Sciatic nerve (tissue), 2 donors: ENCODE data around the gene EIPR1. TPM values are rescaled to one million over a fixed set of nuclear protein-coding genes. Genes with fewer than 3 reads are reported as not detected.

Experiments
- ATAC-seq: fragments of 200-7000 bp; cut with Tn5 transposase; one replicate; pipeline ENCODE4 v1.9.1; 2020; ENCODE audit warnings: mild to moderate bottlenecking, moderate library complexity
- DNase-seq: peaks from one replicate; pipeline ENCODE4 v3.0.0-alpha.2; 2020; ENCODE audit warnings: low spot score
- intact Hi-C: fragments of 100-400 bp; cut with DNase I; formaldehyde crosslinking; loops from one replicate; pipeline ENCODE4 v1.14.2; 2022
- total RNA-seq: library from RNA; stranded (reverse); fragmentation: NEBNext Ultra II Directional; extraction: Animal tissue kit (Norgen Biotek cat#: 25700); gene quantifications from one replicate; pipeline ENCODE4 v1.2.1, GENCODE V29; 2021
- donor health status: DM: no; HTN: no; CAD: no.
- donor health status: DM: no; HTN: no; CAD: no.

Gene EIPR1
- total RNA-seq, 1 donor from 2014 or later = 14.7 TPM

DNA sequence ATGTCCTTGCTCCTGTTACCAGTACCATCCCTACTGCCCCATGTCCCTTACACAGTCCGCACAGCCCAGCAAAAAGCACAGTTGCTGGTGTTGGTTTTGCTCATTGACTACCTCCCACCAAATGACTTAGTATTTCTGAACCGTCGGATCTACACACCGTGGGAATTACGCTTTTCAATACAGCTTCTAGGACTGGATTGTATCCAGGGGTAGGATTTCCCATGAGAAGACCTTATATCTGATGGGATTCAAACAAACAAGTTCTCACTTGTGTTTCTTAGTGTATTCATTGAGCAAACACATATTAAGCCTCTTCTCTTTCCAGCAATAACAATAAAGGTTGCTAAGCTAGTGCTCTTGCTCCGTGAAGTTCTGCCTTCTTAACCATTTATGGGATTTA is 27.7 kb upstream of the EIPR1 start:
- no peak for DNase-seq
- intact Hi-C loops = no loop called here
- ATAC-seq = no peak

DNA sequence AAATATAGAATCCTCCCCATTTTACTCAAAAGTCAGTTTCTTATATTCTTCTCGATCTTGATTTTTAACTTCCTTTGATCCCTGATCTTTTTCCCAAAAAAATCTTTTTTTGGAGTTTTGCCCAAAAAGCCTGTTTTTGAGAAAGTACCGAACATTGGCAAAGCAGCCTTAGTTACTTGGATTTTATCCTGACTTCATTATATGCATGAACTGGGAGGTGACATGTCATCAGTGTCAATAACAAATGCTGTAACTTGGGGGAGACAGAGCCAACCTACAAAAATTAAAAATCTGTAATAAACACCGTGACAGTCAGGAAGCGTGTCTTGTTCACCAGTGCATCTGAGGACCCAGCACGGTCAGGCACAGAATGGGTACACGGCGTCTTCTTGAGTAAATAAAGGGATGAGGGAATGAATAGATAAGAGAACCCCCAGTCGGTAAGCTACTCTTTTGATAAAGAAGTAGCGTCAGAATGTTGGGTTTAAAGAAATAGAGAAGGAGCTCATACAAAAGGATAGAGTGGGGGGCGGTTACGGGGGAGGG is 26.8 kb upstream of the EIPR1 start:
- DNase-seq (no peak), ATAC-seq (no peak)
- intact Hi-C loops = no loop called here

DNA sequence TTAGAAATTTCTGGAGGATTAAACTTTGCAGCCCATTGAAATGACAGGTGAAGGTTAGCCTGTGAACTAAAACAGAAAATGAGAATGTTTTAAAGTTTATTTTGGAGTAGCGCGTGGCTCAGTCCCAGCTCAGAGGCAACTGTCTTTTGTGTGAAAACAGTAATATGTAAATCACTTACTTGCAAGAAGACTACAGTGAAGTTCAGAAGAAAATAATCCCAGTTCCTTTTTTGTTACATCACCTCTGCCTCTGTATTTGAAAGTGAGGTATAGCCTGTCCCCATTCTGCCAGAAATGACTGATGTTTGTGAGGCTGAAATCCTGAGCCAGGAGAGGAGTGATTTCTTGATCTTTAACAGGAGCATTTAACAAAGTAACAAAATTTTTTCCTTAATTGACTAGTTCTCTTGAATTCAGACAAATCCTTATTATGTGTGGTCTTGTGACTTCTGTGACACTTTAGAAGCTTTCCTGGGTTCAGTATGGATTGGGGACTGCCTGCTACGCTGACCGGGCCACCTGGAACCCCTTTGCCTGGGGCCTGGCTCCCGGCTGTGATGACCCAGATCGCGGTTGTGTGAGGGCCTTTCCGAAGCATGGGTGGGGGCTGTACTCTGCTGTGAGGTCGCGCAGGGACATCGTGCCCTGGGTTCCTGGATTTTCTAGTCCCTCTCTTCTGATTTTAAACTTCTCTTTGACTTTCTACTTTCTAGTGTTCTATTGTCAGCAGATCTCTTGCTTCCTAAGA is 26.1 kb upstream of the EIPR1 start:
- no peak for DNase-seq
- intact Hi-C loops = no loop called here
- no peak for ATAC-seq

DNA sequence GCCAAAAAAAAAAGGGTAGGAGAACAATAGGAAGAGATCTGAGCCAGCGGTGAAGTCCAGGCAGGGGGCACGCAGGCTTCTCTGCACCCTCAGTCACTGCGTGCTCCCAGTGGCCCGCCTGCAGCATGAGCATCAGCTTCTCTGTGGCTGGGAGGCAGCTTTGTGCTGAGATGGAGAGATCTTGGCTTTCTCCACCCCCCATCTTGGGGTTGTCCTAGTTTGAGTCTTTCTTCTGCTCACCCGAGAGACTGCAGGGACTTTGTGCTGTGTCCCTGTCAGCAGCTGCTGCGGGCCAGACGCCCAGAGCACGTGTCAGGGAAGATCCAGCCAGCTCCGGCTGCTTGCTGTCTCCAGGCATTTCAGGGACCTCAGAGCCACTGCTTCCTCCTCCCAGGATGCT is 22.2 kb upstream of the EIPR1 start:
- ATAC-seq (peak; percentile 93), DNase-seq (no peak)
- intact Hi-C loops = no loop called here

DNA sequence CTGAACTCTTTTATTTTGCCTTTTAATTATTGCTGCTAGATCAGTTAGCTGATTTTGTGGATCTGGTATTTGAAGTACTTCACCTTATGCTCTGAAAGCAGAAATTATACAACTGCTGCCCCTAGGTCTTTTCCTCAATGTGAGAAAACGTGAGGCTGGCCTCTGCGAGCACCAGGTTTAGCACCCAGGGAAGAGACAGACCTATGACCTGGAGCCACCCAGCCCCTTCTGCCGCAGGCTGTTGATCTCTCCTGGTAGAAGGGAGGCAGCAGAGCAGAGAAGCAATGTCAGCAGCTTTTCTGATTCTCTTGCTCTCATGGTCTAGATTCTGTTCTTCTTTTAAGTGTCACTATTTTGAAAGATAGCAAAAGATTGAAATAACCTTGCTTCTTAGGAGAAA is 21.8 kb upstream of the EIPR1 start:
- no peak for DNase-seq
- ATAC-seq = no peak
- intact Hi-C loops = no loop called here

DNA sequence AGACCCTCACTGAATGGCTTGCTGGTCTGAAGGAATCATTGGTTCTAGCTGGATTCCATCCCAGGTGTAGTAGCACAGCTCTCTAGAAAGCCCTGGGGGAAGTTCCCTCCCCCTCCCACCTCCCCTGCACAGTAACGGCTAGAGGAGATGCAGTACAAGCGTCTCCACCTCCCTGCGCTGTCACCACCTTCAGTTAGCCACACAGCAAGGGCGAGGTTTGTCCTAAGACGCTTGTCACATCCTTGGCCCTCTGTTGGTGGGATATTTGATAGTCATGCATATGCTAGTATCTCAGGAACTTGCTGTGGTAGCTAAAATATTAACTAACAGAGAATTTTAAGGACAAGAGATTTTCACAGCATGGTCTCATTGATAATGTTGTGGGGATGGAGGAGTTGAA is 21.2 kb upstream of the EIPR1 start:
- intact Hi-C loops = no loop called here
- ATAC-seq = no peak
- DNase-seq = no peak

DNA sequence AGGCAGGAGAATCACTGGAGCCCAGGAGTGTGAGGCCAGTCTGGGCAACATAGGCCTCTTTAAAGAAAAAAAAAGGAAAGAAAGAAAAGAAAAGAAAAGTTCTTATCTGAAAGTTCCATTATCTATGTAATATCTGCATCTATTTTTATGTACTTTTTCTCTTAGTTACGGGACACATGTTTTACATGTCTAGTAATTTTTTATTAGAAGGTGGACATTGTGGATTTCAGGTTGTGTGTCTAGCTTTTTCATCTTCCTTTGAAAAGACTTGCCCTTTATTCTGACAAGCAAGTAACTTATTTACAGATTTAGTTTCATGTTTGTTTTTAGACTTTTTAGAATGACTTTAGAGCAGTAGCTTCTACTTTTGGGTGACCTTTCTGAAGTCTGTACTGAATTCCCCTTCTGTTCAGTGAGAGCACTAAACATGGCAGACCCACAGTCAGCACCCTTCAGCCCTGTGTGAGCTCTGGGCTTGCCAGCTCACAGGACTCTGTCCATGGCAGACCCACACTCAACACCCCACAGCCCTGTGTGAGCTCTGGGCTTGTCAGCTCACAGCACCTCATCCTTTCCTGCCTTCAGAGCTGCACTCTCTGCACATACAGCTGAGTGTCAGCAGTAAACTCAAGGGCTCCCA is 19.4 kb upstream of the EIPR1 start:
- no peak for DNase-seq
- intact Hi-C loops = no loop called here
- no peak for ATAC-seq

DNA sequence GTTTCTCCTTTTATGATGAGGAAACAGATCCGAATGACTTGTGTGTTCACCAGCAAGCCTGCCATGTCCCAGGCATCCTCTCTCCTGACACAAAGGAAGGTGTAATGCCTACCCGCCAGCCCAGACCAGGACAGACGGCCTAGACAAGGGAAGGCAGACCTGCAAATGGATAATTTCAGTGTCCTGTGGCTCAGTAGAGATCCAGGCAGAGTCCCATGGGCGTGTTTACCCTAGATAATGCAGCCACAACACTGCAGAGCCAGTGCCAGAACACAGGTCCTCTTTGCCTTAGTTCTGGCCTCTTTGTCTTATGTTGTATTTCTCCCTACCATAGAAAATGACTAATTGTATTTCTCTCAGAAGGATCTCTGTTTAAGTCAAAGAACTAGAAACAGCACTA is 14.6 kb upstream of the EIPR1 start:
- ATAC-seq (no peak), DNase-seq (no peak)
- intact Hi-C loops = no loop called here

DNA sequence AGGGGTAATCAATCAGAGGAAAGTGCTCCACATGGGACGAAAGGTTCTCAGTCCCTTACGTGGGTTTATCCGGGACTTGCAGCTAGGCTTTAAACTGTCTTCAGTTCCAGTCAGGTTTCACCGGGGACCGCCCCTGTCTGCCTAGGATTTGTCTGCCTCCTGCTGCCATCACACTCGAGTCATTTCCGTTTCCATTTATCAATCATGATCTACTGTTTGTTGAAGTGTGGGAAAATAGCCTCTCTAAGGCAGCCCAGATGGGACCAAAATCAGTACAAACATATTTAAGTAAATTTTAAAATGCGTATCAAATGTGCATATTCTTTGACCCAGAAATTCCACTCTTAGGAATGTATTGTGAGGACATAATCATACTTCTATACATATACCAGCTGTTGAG is 12.4 kb upstream of the EIPR1 start:
- no peak for ATAC-seq
- intact Hi-C loops = no loop called here

DNA sequence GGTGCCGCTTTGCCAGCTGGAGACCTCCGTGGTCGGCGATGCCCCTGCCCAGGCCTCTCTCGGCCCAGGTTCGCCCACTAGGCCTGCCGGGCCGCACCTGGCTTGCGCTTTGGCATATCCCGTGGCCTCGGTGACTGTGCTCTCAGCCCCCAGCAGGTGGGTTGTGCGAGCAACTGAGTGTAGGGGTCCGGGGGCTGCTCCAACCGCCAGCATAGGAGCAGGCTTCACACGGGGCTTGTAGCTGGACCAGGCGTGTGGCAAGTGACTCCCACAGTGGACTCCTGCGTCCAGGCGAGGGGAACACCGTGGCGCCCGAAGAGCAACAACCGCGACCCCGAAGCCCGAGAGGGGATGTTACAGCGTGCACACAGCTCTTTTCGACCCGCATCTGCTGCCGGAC is 11.6 kb upstream of the EIPR1 start:
- intact Hi-C loops = no loop called here

More for the DNA sequence above, 12.4 kb upstream of the EIPR1 start:
- DNase-seq = no peak

DNA sequence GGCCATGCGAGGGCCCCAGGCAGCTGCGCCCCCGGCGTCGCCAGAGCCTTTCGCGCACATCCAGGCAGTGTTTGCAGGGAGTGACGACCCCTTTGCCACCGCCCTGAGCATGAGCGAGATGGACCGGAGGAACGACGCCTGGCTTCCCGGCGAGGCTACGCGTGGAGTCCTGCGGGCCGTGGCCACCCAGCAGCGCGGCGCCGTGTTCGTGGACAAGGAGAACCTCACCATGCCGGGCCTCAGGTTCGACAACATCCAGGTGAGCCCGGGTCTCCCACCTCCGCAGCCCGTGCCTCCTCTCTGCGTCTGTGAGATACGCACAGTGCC is 10.8 kb upstream of the EIPR1 start:
- ATAC-seq = no peak
- intact Hi-C loops = no loop called here
- DNase-seq = no peak

More for the DNA sequence above, 11.6 kb upstream of the EIPR1 start:
- DNase-seq (no peak), ATAC-seq (no peak)

DNA sequence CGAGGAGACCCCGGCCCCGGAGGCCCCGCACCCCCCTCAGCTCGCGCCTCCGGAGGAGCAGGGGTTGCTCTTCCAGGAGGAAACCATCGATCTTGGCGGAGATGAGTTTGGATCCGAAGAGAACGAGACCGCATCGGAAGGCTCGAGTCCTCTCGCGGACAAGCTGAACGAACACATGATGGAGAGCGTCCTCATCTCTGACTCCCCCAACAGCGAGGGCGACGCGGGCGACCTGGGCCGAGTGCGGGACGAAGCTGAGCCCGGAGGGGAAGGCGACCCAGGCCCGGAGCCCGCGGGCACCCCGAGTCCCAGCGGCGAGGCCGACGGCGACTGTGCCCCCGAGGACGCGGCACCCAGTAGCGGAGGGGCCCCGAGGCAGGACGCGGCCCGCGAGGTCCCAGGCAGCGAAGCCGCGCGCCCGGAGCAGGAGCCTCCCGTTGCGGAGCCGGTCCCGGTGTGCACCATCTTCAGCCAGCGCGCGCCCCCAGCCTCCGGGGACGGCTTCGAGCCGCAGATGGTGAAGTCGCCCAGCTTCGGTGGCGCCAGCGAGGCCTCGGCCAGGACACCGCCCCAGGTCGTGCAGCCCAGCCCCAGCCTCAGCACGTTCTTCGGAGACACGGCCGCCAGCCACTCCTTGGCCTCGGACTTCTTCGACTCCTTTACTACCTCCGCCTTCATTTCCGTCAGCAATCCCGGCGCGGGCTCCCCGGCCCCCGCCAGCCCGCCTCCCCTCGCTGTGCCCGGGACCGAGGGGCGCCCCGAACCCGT is 10.2 kb upstream of the EIPR1 start:
- DNase-seq (no peak), ATAC-seq (no peak)
- intact Hi-C loops = no loop called here

DNA sequence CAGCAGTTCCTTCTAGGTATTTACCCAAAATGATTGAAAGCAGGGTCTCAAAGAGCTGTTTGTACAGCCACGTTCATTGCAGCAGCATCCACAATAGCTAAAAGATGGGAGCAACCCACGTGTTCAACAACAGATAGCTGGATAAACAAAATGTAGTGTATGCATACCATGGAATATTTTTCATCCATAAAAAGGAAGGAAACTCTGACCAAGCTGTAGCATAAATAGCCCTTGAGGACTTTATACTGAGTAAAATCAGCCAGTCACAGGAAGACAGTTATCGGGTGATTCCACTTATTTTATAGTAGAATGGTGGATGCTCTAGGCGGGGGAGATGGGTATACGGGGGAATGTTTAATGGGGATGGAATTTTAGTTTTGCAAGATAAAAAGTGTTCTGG is 9.4 kb upstream of the EIPR1 start:
- ATAC-seq (no peak), DNase-seq (no peak)
- intact Hi-C loops = no loop called here

DNA sequence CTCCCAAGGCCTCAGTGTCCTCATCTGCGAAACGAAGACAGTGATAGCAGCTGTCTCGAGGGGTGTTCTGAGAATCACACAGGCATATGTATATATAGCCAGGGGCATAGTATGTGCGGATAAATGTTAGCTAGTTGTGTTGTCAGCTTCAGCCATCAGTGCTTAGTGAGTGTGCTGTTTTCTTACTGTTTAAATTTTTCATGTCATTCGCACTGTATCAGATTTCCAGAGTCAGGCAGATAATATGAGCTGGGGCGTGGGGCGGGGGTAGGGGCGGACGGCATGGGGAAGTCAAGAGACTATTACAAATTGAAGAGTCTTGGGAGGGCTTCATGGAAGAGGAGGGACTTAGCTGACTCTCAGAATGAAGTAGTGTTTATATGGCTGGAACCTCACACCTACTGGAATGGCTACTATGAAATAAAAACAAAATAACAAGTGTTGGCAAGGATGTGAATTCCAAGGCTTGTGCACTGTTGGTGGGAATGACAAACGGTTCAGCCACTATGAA is 8.9 kb upstream of the EIPR1 start:
- DNase-seq (no peak), ATAC-seq (no peak)
- intact Hi-C loops = no loop called here

DNA sequence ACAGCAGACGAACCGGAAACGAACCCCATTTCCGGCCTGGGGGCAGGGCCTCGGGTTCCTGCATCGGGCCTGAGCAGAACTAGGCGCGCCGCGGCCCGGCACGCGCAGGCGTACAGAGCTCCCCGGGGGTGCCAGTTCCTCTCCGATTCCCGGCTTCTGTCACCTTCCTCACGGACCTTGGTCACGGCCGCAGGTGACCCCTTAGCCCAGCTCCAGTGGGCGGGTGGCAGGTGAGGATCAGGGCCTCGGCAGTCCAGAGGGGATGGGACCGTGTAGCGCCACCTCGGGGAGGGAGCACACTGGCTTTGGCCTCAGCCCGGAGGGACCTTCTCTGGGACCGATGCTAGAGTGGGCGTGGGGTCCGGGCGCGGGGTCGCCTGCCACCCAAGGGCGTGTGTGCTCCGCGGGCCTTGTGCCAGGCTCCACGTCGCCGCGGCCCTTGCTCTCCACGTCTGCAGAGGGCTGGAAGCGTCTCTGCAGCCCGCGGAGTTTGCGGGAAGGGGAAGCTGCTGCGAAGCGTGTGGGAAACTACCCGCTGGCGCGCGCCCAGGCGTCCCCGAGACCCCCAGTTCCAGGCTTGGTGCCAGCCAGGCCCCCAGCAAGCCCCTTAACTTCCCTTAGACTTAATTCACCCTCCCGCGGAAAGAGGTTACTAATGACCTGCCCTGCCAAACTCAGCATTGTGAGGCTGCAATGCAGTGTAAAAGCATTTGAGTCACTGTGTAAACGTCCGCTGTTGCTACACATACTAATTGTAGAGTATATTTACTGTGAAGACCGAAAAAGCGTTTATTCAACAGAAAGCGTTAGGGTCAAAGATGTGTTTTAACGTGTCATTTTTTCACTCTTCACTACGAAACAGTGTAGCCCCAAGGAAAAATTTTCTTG is 2.3 kb upstream of the EIPR1 start, which contains the start of gene TRAPPC12:
TRAPPC12 (plus strand) TSS at position 48 of the 888 bp plus-strand sequence. CDS start 7,930 bp downstream, outside the sequence.
- peak; percentile 94 for ATAC-seq
- DNase-seq = peak; percentile 93
- intact Hi-C loops = no loop called here

DNA sequence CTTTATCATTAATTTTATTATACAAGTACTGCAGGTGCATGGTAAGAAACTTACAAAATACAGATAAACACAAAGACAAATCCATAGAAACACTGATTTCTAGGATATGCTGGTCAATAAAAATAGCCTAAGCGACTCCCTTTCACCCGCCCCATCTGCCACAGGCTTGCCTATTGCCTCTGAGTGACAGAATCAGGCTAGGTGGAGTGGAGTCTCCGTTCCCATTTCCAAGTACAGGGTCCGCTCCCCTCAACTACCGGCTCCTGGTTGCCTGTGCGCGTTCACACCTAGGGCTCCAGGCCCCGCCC is 1.7 kb upstream of the EIPR1 start:
- intact Hi-C loops = no loop called here
- DNase-seq (no peak), ATAC-seq (no peak)

DNA sequence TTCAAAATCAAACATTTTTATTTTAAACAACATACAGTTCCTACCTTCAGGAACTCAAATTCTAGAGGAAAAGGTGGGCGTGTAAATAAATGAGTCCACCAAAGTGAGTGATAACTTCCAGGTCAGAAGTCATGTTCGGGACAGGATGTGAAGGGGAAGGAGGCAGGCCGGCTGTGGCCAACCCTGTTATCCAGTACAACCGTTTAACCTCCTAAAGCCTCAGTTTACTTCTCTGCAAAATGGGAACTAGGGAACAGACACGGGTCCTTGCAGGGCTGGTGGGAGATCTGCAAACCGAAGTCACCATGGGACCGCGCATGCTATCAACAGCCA is 373 bp downstream of the EIPR1 start:
- ATAC-seq (peak; percentile 3), DNase-seq (no peak)
- intact Hi-C loops = no loop called here

DNA sequence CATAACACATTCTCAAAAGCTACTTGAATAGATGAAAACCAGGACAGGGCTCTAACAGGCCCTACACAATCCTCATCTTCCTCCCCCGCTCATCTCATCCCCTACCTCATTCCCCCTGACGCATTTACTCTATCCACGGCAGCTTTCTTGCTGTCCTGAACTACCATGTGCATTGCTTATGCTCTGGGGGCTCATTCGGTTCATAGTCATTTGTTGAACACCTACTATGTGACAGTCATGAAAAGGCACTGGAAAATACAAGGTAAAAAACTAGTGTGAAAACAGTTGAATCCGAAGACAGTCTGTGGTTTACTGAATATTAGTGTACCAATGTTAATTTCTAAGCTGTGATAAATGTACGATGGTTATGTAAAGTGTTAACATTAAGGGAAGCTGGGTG is 797 bp downstream of the EIPR1 start:
- intact Hi-C loops = no loop called here
- no peak for ATAC-seq

More for the DNA sequence above, 797 bp downstream of the EIPR1 start:
- DNase-seq = no peak
